ENCODE measurements around the gene ZBTB16. TPM values are rescaled to one million over a fixed set of nuclear protein-coding genes. Genes with fewer than 3 reads are reported as not detected.

ZBTB16 gene
- polyA plus RNA-seq, 1 donor (not counting 4 experiments of a cell fraction or from before 2014, with no cell fraction given) = 0.18 TPM

GRCh38 chr11:114172055-114172861, 112.7 kb downstream of the ZBTB16 start:
- Histone ChIP-seq H3K27ac (ENCODE audit: control insufficient read depth, insufficient read depth, low read length) (no peak overlapping the region), H3K9me1 (ENCODE audit: control insufficient read depth, extremely low read depth, insufficient read depth, low read length) (no peaks in the 10 kb centered on the region), H3K79me2 (ENCODE audit: control insufficient read depth, insufficient read depth, low read length) (no peaks in the 10 kb centered on the region), H3K27me3 (ENCODE audit: control insufficient read depth, extremely low read depth, insufficient read depth, low read length) (peaks cover 92% of the 10 kb centered on the region), H3K4me1 (ENCODE audit: control insufficient read depth, extremely low read depth, insufficient read depth, low read length) (peaks cover 7% of the 10 kb centered on the region), H3K4me3 (ENCODE audit: control insufficient read depth in 2 of 3, extremely low read depth in 1 of 3, insufficient read depth in 2 of 3, low read depth in 1 of 3, low read length in 3 of 3) (no peak overlapping the region), H3K9me3 (ENCODE audit: control insufficient read depth, low read depth, low read length) (no peaks in the 10 kb centered on the region), H3K9ac (ENCODE audit: control insufficient read depth, extremely low read depth, insufficient read depth, low read length) (no peak overlapping the region), H2AFZ (ENCODE audit: control insufficient read depth, low read length) (no peak overlapping the region), H3K36me3 (ENCODE audit: control insufficient read depth in 2 of 2, extremely low read depth in 1 of 2, insufficient read depth in 2 of 2, low read length in 2 of 2) (no peaks in the 10 kb centered on the region), H4K20me1 (ENCODE audit: control insufficient read depth, extremely low read depth, insufficient read depth, low read length) (peaks cover 3% of the 10 kb centered on the region), H3K4me2 (ENCODE audit: control insufficient read depth, extremely low read depth, insufficient read depth, low read depth, low read length) (no peak overlapping the region)
- dilution Hi-C loops (cut with MboI; ENCODE audit: extremely low pct_ligation_motif_present, low sequenced_read_pairs) = no loop called here
- no peak for FAIRE-seq
- no peak for DNase-seq (ENCODE audit: low read depth, low spot score)
- TF ChIP-seq EZH2 (IDR thresholded peaks at IDR 0.05; ENCODE audit: low read length) = no peak
- no peak for TF ChIP-seq CTCF (optimal IDR thresholded peaks at IDR 0.05 in 1 of 3, IDR thresholded peaks at IDR 0.05 in 1 of 3, conservative IDR thresholded peaks at IDR 0.05 in 1 of 3; ENCODE audit: extremely low read depth in 1 of 3, insufficient read depth in 2 of 3, low read length in 3 of 3)

- dilution Hi-C loops (cut with MboI; ENCODE audit: extremely low pct_ligation_motif_present, low sequenced_read_pairs) = no loop called here
- DNase-seq (ENCODE audit: low read depth, low spot score) = no peak
- Histone ChIP-seq H4K20me1 (ENCODE audit: control insufficient read depth, extremely low read depth, insufficient read depth, low read length) (peaks cover 3% of the 10 kb centered on the region), H3K9ac (ENCODE audit: control insufficient read depth, extremely low read depth, insufficient read depth, low read length) (no peak overlapping the region), H3K4me1 (ENCODE audit: control insufficient read depth, extremely low read depth, insufficient read depth, low read length) (peaks cover under 1% of the 10 kb centered on the region), H3K79me2 (ENCODE audit: control insufficient read depth, insufficient read depth, low read length) (no peaks in the 10 kb centered on the region), H3K36me3 (ENCODE audit: control insufficient read depth in 2 of 2, extremely low read depth in 1 of 2, insufficient read depth in 2 of 2, low read length in 2 of 2) (no peaks in the 10 kb centered on the region), H2AFZ (ENCODE audit: control insufficient read depth, low read length) (no peak overlapping the region), H3K9me1 (ENCODE audit: control insufficient read depth, extremely low read depth, insufficient read depth, low read length) (no peaks in the 10 kb centered on the region), H3K4me2 (ENCODE audit: control insufficient read depth, extremely low read depth, insufficient read depth, low read depth, low read length) (no peak overlapping the region), H3K9me3 (ENCODE audit: control insufficient read depth, low read depth, low read length) (no peaks in the 10 kb centered on the region), H3K4me3 (ENCODE audit: control insufficient read depth in 2 of 3, extremely low read depth in 1 of 3, insufficient read depth in 2 of 3, low read depth in 1 of 3, low read length in 3 of 3) (no peak overlapping the region), H3K27ac (ENCODE audit: control insufficient read depth, insufficient read depth, low read length) (no peak overlapping the region), H3K27me3 (ENCODE audit: control insufficient read depth, extremely low read depth, insufficient read depth, low read length) (peaks cover 93% of the 10 kb centered on the region)
- no peak for FAIRE-seq
- TF ChIP-seq EZH2 (IDR thresholded peaks at IDR 0.05; ENCODE audit: low read length) (no peak), CTCF (optimal IDR thresholded peaks at IDR 0.05 in 1 of 3, IDR thresholded peaks at IDR 0.05 in 1 of 3, conservative IDR thresholded peaks at IDR 0.05 in 1 of 3; ENCODE audit: extremely low read depth in 1 of 3, insufficient read depth in 2 of 3, low read length in 3 of 3) (no peak)
Measured at GRCh38 chr11:114172871-114173444, 113.4 kb downstream of the ZBTB16 start.
